Nephron progenitor cell (in vitro differentiated cells): Measurements from ENCODE around the gene MANF.

Source experiments
- DNase-seq: peaks from one replicate; pipeline ENCODE4 v3.0.0; 2021
- H3K27ac Mint-ChIP-seq: 2 replicates; pipeline ENCODE4 v1.8.0; 2021; ENCODE audit warnings: mild to moderate bottlenecking, moderate library complexity, mixed read lengths
- H3K27me3 Mint-ChIP-seq: 2 replicates; pipeline ENCODE4 v1.8.0; 2021; ENCODE audit warnings: mild to moderate bottlenecking, low read depth, mixed read lengths; ENCODE audit not compliant: poor library complexity
- H3K36me3 Mint-ChIP-seq: 2 replicates; pipeline ENCODE4 v1.8.0; 2021; ENCODE audit warnings: low read depth, mixed read lengths
- H3K4me1 Mint-ChIP-seq: 2 replicates; pipeline ENCODE4 v1.8.0; 2021; ENCODE audit warnings: mixed read lengths
- H3K4me3 Mint-ChIP-seq: 2 replicates; pipeline ENCODE4 v1.8.0; 2021; ENCODE audit warnings: mild to moderate bottlenecking, moderate library complexity, mixed read lengths
- H3K9me3 Mint-ChIP-seq: 2 replicates; pipeline ENCODE4 v1.8.0; 2021; ENCODE audit warnings: mild to moderate bottlenecking, moderate library complexity, mixed read lengths
- TF ChIP-seq, protein P1 (sequence below): fragments of 200-600 bp; sonication (generic); IDR thresholded peaks from 2 replicates; pipeline ENCODE4 v1.5.0; 2021; ENCODE audit warnings: antibody characterized with exemption

The MANF gene

DNA sequence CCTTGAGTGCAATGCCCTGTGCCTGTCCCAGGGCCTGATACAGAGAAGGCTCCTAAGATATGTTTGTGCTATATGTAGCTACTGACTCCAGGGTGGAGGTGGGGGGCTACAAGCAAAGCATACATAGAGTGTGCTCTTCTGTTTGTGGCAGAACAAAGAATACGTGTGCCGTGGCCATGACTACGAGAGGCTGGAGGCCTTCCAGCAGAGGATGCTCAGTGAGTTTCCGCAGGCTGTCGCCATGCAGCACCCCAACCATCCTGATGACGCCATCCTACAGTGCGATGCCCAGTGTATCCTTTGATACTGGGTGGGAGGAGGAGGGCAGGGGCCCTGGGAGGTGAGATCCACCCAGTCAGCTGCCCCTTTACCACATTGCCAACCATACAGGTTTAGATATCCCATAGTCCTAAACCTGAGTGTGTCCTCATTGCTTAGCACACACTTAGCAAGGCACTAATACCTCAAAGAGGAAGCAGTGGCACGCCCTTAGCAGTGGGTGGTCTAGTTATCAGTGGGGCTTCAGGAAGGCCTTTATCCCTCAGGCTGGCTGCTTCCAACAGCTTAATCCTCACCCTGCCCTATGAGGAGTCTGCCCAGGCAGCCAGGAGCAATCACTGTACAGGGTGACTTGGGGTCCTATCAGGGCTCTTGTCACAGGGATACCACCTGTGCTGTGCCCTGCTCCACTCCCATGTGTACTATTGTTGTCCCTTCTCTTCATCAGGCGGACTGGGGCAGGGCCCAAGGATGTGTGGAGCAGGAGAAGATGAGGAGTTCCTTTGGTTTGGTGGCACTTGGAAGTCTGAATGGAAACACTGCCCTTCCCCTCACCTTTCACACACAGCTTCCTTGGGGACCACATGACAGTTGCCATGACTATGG, 30.1 kb upstream of the MANF start:
- Mint-ChIP-seq H3K27ac (no peak overlapping the region), H3K27me3 (peaks cover 5% of the 10 kb centered on the region), H3K4me1 (peaks cover 7% of the 10 kb centered on the region), H3K36me3 (no peaks in the 10 kb centered on the region), H3K4me3 (no peak overlapping the region), H3K9me3 (no peaks in the 10 kb centered on the region)
- TF ChIP-seq, protein P1, sequence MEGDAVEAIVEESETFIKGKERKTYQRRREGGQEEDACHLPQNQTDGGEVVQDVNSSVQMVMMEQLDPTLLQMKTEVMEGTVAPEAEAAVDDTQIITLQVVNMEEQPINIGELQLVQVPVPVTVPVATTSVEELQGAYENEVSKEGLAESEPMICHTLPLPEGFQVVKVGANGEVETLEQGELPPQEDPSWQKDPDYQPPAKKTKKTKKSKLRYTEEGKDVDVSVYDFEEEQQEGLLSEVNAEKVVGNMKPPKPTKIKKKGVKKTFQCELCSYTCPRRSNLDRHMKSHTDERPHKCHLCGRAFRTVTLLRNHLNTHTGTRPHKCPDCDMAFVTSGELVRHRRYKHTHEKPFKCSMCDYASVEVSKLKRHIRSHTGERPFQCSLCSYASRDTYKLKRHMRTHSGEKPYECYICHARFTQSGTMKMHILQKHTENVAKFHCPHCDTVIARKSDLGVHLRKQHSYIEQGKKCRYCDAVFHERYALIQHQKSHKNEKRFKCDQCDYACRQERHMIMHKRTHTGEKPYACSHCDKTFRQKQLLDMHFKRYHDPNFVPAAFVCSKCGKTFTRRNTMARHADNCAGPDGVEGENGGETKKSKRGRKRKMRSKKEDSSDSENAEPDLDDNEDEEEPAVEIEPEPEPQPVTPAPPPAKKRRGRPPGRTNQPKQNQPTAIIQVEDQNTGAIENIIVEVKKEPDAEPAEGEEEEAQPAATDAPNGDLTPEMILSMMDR, result no peak
- DNase-seq, result no peak

GRCh38 chr3:51355891-51356578, 29.1 kb upstream of the MANF start:
- H3K4me3 Mint-ChIP-seq, result no peak overlapping the region

GRCh38 chr3:51357856-51358255, 27.2 kb upstream of the MANF start:
- Mint-ChIP-seq H3K27me3 (peaks cover 6% of the 10 kb centered on the region), H3K4me3 (no peak overlapping the region), H3K36me3 (no peaks in the 10 kb centered on the region), H3K4me1 (peaks cover 7% of the 10 kb centered on the region), H3K27ac (no peak overlapping the region), H3K9me3 (no peaks in the 10 kb centered on the region)
- DNase-seq, result no peak
- TF ChIP-seq, protein P1, result no peak

More at GRCh38 chr3:51355891-51356578, 29.1 kb upstream of the MANF start:
- DNase-seq, result no peak
- Mint-ChIP-seq H3K9me3 (no peaks in the 10 kb centered on the region), H3K36me3 (no peaks in the 10 kb centered on the region), H3K4me1 (peaks cover 7% of the 10 kb centered on the region), H3K27ac (no peak overlapping the region), H3K27me3 (peaks cover 5% of the 10 kb centered on the region)
- TF ChIP-seq, protein P1, result no peak

DNA sequence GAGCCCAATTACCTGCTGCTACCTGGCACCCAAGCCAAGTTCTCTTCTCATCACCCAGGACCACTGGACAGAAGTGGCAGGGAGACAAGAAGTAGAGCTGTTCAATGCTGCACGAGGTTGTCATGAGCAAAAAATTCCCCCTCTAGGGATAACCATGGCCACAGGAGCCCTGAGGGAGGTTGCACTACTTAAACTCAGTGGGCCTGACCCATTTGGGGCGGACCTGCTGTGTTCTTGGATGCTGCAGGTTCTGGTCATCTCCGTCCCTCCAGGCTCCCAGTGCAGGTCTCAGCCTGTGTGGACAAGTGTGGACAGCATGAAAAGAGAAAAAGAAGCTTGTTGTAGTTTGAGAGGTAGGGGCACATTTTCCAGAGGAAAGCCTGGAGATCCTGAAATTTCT, 26.1 kb upstream of the MANF start:
- peaks cover 7% of the 10 kb centered on the region for H3K4me1 Mint-ChIP-seq
- H3K36me3 Mint-ChIP-seq, result no peaks in the 10 kb centered on the region
- no peak overlapping the region for H3K4me3 Mint-ChIP-seq
- H3K27ac Mint-ChIP-seq, result no peak overlapping the region
- H3K27me3 Mint-ChIP-seq, result peaks cover 6% of the 10 kb centered on the region
- H3K9me3 Mint-ChIP-seq, result peaks cover 3% of the 10 kb centered on the region
- no peak for DNase-seq
- TF ChIP-seq, protein P1, result no peak

GRCh38 chr3:51360806-51361205, 24.3 kb upstream of the MANF start:
- no peaks in the 10 kb centered on the region for H3K36me3 Mint-ChIP-seq
- peaks cover 10% of the 10 kb centered on the region for H3K27me3 Mint-ChIP-seq
- H3K4me1 Mint-ChIP-seq, result no peaks in the 10 kb centered on the region
- H3K9me3 Mint-ChIP-seq, result peaks cover 13% of the 10 kb centered on the region
- TF ChIP-seq, protein P1, result no peak
- H3K27ac Mint-ChIP-seq, result no peak overlapping the region
- no peak overlapping the region for H3K4me3 Mint-ChIP-seq
- no peak for DNase-seq
